ENCODE measurements around the gene SORCS1.

The SORCS1 gene

GRCh38 chr10:106705681-106706100, 458.8 kb downstream of the SORCS1 start:
- Mint-ChIP-seq H3K4me1 (no peaks in the 10 kb centered on the region), H3K4me3 (no peak overlapping the region), H3K27ac (no peak overlapping the region), H3K36me3 (ENCODE audit: low read depth) (no peaks in the 10 kb centered on the region), H3K27me3 (ENCODE audit: low read depth, poor library complexity) (peaks cover 9% of the 10 kb centered on the region), H3K9me3 (no peaks in the 10 kb centered on the region)
- peak; percentile 78 for TF ChIP-seq CTCF (IDR thresholded peaks at IDR 0.05)
- DNase-seq, result peak; percentile 76

GRCh38 chr10:106696239-106696638, 468.3 kb downstream of the SORCS1 start:
- H3K36me3 Mint-ChIP-seq (ENCODE audit: low read depth), result no peaks in the 10 kb centered on the region
- no peak for DNase-seq

GRCh38 chr10:106694696-106695095, 469.8 kb downstream of the SORCS1 start:
- peaks cover 14% of the 10 kb centered on the region for H3K27me3 Mint-ChIP-seq (ENCODE audit: low read depth, poor library complexity)
- no peak overlapping the region for H3K27ac Mint-ChIP-seq
- no peak for TF ChIP-seq CTCF (IDR thresholded peaks at IDR 0.05)
- H3K4me1 Mint-ChIP-seq, result no peaks in the 10 kb centered on the region
- no peaks in the 10 kb centered on the region for H3K36me3 Mint-ChIP-seq (ENCODE audit: low read depth)
- no peak for DNase-seq
- H3K9me3 Mint-ChIP-seq, result no peaks in the 10 kb centered on the region
- H3K4me3 Mint-ChIP-seq, result no peak overlapping the region

More at GRCh38 chr10:106696239-106696638, 468.3 kb downstream of the SORCS1 start:
- no peak overlapping the region for H3K27ac Mint-ChIP-seq
- no peaks in the 10 kb centered on the region for H3K4me1 Mint-ChIP-seq
- no peak for TF ChIP-seq CTCF (IDR thresholded peaks at IDR 0.05)
- no peak overlapping the region for H3K4me3 Mint-ChIP-seq
- H3K27me3 Mint-ChIP-seq (ENCODE audit: low read depth, poor library complexity), result peaks cover 14% of the 10 kb centered on the region
- H3K9me3 Mint-ChIP-seq, result no peaks in the 10 kb centered on the region

GRCh38 chr10:106682175-106682574, 482.3 kb downstream of the SORCS1 start:
- no peaks in the 10 kb centered on the region for H3K9me3 Mint-ChIP-seq
- H3K36me3 Mint-ChIP-seq (ENCODE audit: low read depth), result no peaks in the 10 kb centered on the region
- DNase-seq, result no peak
- no peak overlapping the region for H3K27ac Mint-ChIP-seq
- peaks cover 9% of the 10 kb centered on the region for H3K27me3 Mint-ChIP-seq (ENCODE audit: low read depth, poor library complexity)
- H3K4me3 Mint-ChIP-seq, result no peak overlapping the region
- H3K4me1 Mint-ChIP-seq, result no peaks in the 10 kb centered on the region
- TF ChIP-seq CTCF (IDR thresholded peaks at IDR 0.05), result no peak

GRCh38 chr10:106680061-106680460, 484.4 kb downstream of the SORCS1 start:
- DNase-seq, result no peak
- H3K27ac Mint-ChIP-seq, result no peak overlapping the region
- TF ChIP-seq CTCF (IDR thresholded peaks at IDR 0.05), result no peak
- no peaks in the 10 kb centered on the region for H3K4me1 Mint-ChIP-seq
- H3K9me3 Mint-ChIP-seq, result no peaks in the 10 kb centered on the region
- H3K4me3 Mint-ChIP-seq, result no peak overlapping the region
- H3K36me3 Mint-ChIP-seq (ENCODE audit: low read depth), result no peaks in the 10 kb centered on the region
- H3K27me3 Mint-ChIP-seq (ENCODE audit: low read depth, poor library complexity), result peaks cover 7% of the 10 kb centered on the region

GRCh38 chr10:106679314-106679713, 485.2 kb downstream of the SORCS1 start:
- Mint-ChIP-seq H3K27ac (no peak overlapping the region), H3K36me3 (ENCODE audit: low read depth) (no peaks in the 10 kb centered on the region), H3K4me1 (no peaks in the 10 kb centered on the region), H3K27me3 (ENCODE audit: low read depth, poor library complexity) (peaks cover 4% of the 10 kb centered on the region), H3K9me3 (no peaks in the 10 kb centered on the region), H3K4me3 (no peak overlapping the region)
- TF ChIP-seq CTCF (IDR thresholded peaks at IDR 0.05), result no peak
- DNase-seq, result no peak
